ENCODE measurements around the gene RPP40. TPM values are rescaled to one million over a fixed set of nuclear protein-coding genes. Genes with fewer than 3 reads are reported as not detected.

Gene RPP40
- total RNA-seq, 2 donors from 2014 or later: 4.1 to 5.5 TPM

- H3K9me3 ChIP-seq: no peaks in the 10 kb centered on the region
- TF ChIP-seq CTCF (IDR thresholded peaks at IDR 0.05): no peak
- TF ChIP-seq POLR2AphosphoS5 (IDR thresholded peaks at IDR 0.05): no peak
- TF ChIP-seq POLR2A (IDR thresholded peaks at IDR 0.05): no peak
- no peaks in the 10 kb centered on the region for H3K4me1 ChIP-seq (replicated peaks)
- no peak for DNase-seq (ENCODE audit: low spot score)
- no peak overlapping the region for H3K4me3 ChIP-seq
- no peaks in the 10 kb centered on the region for H3K27me3 ChIP-seq (replicated peaks; ENCODE audit: insufficient read depth)
- WGBS: 89% methylated on average over 13 of the region's 13 CpGs
- H3K27ac ChIP-seq: no peak overlapping the region
- H3K36me3 ChIP-seq: no peaks in the 10 kb centered on the region
- intact Hi-C loops (cut with DNase I): no loop called here
Observed at GRCh38 chr6:4947716-4948115, 56.1 kb downstream of the RPP40 start.

- no peaks in the 10 kb centered on the region for H3K4me1 ChIP-seq (replicated peaks)
- no peaks in the 10 kb centered on the region for H3K9me3 ChIP-seq
- TF ChIP-seq POLR2AphosphoS5 (IDR thresholded peaks at IDR 0.05) (no peak), POLR2A (IDR thresholded peaks at IDR 0.05) (no peak), CTCF (IDR thresholded peaks at IDR 0.05) (no peak)
- H3K36me3 ChIP-seq: no peaks in the 10 kb centered on the region
- no peak overlapping the region for H3K4me3 ChIP-seq
- intact Hi-C loops (cut with DNase I): no loop called here
- no peaks in the 10 kb centered on the region for H3K27me3 ChIP-seq (replicated peaks; ENCODE audit: insufficient read depth)
- no peak for DNase-seq (ENCODE audit: low spot score)
- WGBS: 85% methylated on average over 5 of the region's 11 CpGs
- no peak overlapping the region for H3K27ac ChIP-seq
Observed at GRCh38 chr6:4946521-4946920, 57.3 kb downstream of the RPP40 start.

Other genes with a start within 250 kb of the RPP40 start
- gene CDYL, start 227.6 kb downstream of the RPP40 start, total RNA-seq: 10 to 100 TPM; 28.1 to 54.5 TPM
- 1 to 10 TPM; 1.5 to 1.7 TPM for gene PPP1R3G, start 81.3 kb upstream of the RPP40 start, total RNA-seq

Measured in prostate gland (tissue), 2 donors.